Left lung (tissue), 10 donors: ENCODE results near the gene ST6GALNAC6. TPM values are rescaled to one million over a fixed set of nuclear protein-coding genes. Genes with fewer than 3 reads are reported as not detected.
"Not testable (repeated sequence)": the region's sequence is repeated elsewhere in the genome, so short reads cannot be mapped to it uniquely, and the experiment has no call there.

Source experiments
- ATAC-seq: fragments of 200-7000 bp; cut with Tn5 transposase; one replicate; pipeline ENCODE4 v1.9.1; 2020; ENCODE audit warnings: moderate library complexity
- DNase-seq, 4 donors: peaks; one replicate each; pipeline ENCODE4 v3.0.0-alpha.2; 2013 to 2020
- H3K27ac ChIP-seq, 2 donors: fragments of 200-600 bp; sonication (generic) in 1 of 2; one replicate each; pipeline versions ENCODE4 v1.5.0 to v1.8.0; 2020 to 2021
- H3K27me3 ChIP-seq, 2 donors: fragments of 200-600 bp; sonication (generic) in 1 of 2; one replicate each; pipeline versions ENCODE4 v1.5.0 to v1.8.0; 2020 to 2021
- H3K36me3 ChIP-seq, 2 donors: fragments of 200-600 bp; sonication (generic) in 1 of 2; one replicate each; pipeline versions ENCODE4 v1.5.0 to v1.8.0; 2020 to 2021
- H3K4me1 ChIP-seq, 2 donors: fragments of 200-600 bp; one replicate each; pipeline ENCODE4 v1.8.0; 2021
- H3K4me3 ChIP-seq, 2 donors: fragments of 200-600 bp; sonication (generic) in 1 of 2; one replicate each; pipeline versions ENCODE4 v1.5.0 to v1.8.0; 2020 to 2021; ENCODE audit warnings: mild to moderate bottlenecking in 1 of 2
- H3K9me3 ChIP-seq, 2 donors: fragments of 200-600 bp; sonication (generic) in 1 of 2; one replicate each; pipeline versions ENCODE4 v1.5.0 to v1.8.0; 2020 to 2021
- CTCF ChIP-seq, 2 donors: fragments of 200-600 bp; sonication (generic) in 1 of 2; IDR thresholded peaks; one replicate each; pipeline versions ENCODE4 v1.5.0 to v1.8.0; 2021; ENCODE audit warnings: antibody characterized with exemption in 2 of 2
- intact Hi-C, 2 donors: fragments of 100-400 bp; cut with DNase I; formaldehyde crosslinking; loops; one replicate each; pipeline versions ENCODE4 v1.11.2 to v1.14.2; 2022
- polyA plus RNA-seq, 6 donors: library from polyadenylated mRNA; unstranded; fragments of 120-200 nt; gene quantifications; one replicate each; pipeline ENCODE4 v1.2.1, GENCODE V29; 2013; ENCODE audit not compliant: insufficient read length in 6 of 6
- total RNA-seq, 2 donors: library from RNA; stranded (reverse); fragmentation: NEBNext Ultra II Directional; extraction: Animal tissue kit (Norgen Biotek cat#: 25700); gene quantifications; one replicate each; pipeline ENCODE4 v1.2.1, GENCODE V29; 2021
- donor health status: DM: no; HTN: yes; CAD: no.
- donor health status: DM: no; HTN: no; CAD: no.

Gene ST6GALNAC6
- total and polyA plus RNA-seq, 8 donors, result 43.5 to 57.0 (median 48.6) TPM

- Histone ChIP-seq H3K27ac (peak overlapping the region; percentile 64 to 76), H3K27me3 (no peaks in the 10 kb centered on the region), H3K9me3 (peaks cover 0 to 16% of the 10 kb centered on the region in 2 donors), H3K36me3 (peaks cover 0 to 44% of the 10 kb centered on the region in 2 donors), H3K4me1 (peaks cover 8 to 70% of the 10 kb centered on the region in 2 donors), H3K4me3 (peak overlapping the region in 1 of 2 donors; percentile 18)
- ATAC-seq (no peak), DNase-seq (no peak)
- no peak for TF ChIP-seq CTCF (IDR thresholded peaks at IDR 0.05)
- intact Hi-C loops, result no loop called here
Observed at GRCh38 chr9:127847833-127848755, 51.3 kb downstream of the ST6GALNAC6 start.

GRCh38 chr9:127847178-127847510, 52.3 kb downstream of the ST6GALNAC6 start:
- Histone ChIP-seq H3K36me3 (peaks cover 0 to 46% of the 10 kb centered on the region in 2 donors), H3K4me1 (peaks cover 8 to 70% of the 10 kb centered on the region in 2 donors), H3K27ac (peak overlapping the region; percentile 64 to 76), H3K27me3 (no peaks in the 10 kb centered on the region), H3K9me3 (peaks cover 0 to 16% of the 10 kb centered on the region in 2 donors), H3K4me3 (peak overlapping the region in 1 of 2 donors; percentile 18)
- intact Hi-C loops, result no loop called here
- ATAC-seq (peak; percentile 49), DNase-seq (no peak)
- TF ChIP-seq CTCF (IDR thresholded peaks at IDR 0.05), result no peak

GRCh38 chr9:127846443-127847177, 52.8 kb downstream of the ST6GALNAC6 start:
- intact Hi-C loops, result no loop called here
- no peak for TF ChIP-seq CTCF (IDR thresholded peaks at IDR 0.05)
- ATAC-seq (peak; percentile 41), DNase-seq (no peak)
- Histone ChIP-seq H3K27ac (peak overlapping the region; percentile 64 to 76), H3K4me1 (peaks cover 8 to 69% of the 10 kb centered on the region in 2 donors), H3K36me3 (peaks cover 0 to 50% of the 10 kb centered on the region in 2 donors), H3K27me3 (no peaks in the 10 kb centered on the region), H3K9me3 (peaks cover 0 to 16% of the 10 kb centered on the region in 2 donors), H3K4me3 (peak overlapping the region in 1 of 2 donors; percentile 18)

GRCh38 chr9:127845619-127846018, 53.8 kb downstream of the ST6GALNAC6 start:
- peaks cover 0 to 50% of the 10 kb centered on the region in 2 donors for H3K36me3 ChIP-seq
- H3K9me3 ChIP-seq, result peaks cover 0 to 16% of the 10 kb centered on the region in 2 donors
- H3K4me3 ChIP-seq, H3K27me3 ChIP-seq, intact Hi-C loops, ATAC-seq, DNase-seq: not testable (repeated sequence)
- peaks cover 8 to 70% of the 10 kb centered on the region in 2 donors for H3K4me1 ChIP-seq
- peak overlapping the region; percentile 64 to 76 for H3K27ac ChIP-seq

GRCh38 chr9:127844821-127845359, 54.5 kb downstream of the ST6GALNAC6 start:
- H3K36me3 ChIP-seq, result peaks cover 0 to 50% of the 10 kb centered on the region in 2 donors
- H3K9me3 ChIP-seq, result peaks cover 0 to 13% of the 10 kb centered on the region in 2 donors
- DNase-seq (no peak), ATAC-seq (peak; percentile 18)
- no peak overlapping the region for H3K4me3 ChIP-seq
- intact Hi-C loops, result no loop called here
- no peaks in the 10 kb centered on the region for H3K27me3 ChIP-seq
- peak overlapping the region; percentile 64 to 76 for H3K27ac ChIP-seq
- no peak for TF ChIP-seq CTCF (IDR thresholded peaks at IDR 0.05)
- H3K4me1 ChIP-seq, result peaks cover 8 to 77% of the 10 kb centered on the region in 2 donors
